Measurements from ENCODE around the gene NEURL1B.

- TF ChIP-seq MAX (IDR thresholded peaks at IDR 0.05) = peak; percentile 35; the same call in 1 of the 2 replicates
- TF ChIP-seq, protein P1, sequence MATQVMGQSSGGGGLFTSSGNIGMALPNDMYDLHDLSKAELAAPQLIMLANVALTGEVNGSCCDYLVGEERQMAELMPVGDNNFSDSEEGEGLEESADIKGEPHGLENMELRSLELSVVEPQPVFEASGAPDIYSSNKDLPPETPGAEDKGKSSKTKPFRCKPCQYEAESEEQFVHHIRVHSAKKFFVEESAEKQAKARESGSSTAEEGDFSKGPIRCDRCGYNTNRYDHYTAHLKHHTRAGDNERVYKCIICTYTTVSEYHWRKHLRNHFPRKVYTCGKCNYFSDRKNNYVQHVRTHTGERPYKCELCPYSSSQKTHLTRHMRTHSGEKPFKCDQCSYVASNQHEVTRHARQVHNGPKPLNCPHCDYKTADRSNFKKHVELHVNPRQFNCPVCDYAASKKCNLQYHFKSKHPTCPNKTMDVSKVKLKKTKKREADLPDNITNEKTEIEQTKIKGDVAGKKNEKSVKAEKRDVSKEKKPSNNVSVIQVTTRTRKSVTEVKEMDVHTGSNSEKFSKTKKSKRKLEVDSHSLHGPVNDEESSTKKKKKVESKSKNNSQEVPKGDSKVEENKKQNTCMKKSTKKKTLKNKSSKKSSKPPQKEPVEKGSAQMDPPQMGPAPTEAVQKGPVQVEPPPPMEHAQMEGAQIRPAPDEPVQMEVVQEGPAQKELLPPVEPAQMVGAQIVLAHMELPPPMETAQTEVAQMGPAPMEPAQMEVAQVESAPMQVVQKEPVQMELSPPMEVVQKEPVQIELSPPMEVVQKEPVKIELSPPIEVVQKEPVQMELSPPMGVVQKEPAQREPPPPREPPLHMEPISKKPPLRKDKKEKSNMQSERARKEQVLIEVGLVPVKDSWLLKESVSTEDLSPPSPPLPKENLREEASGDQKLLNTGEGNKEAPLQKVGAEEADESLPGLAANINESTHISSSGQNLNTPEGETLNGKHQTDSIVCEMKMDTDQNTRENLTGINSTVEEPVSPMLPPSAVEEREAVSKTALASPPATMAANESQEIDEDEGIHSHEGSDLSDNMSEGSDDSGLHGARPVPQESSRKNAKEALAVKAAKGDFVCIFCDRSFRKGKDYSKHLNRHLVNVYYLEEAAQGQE (IDR thresholded peaks at IDR 0.05; ENCODE audit: low read depth) = no peak
Measured at GRCh38 chr5:172648013-172648381, 6.9 kb downstream of the NEURL1B start.
